K562 (cell line): Measurements from ENCODE around the gene PUSL1. TPM values are rescaled to one million over a fixed set of nuclear protein-coding genes. Genes with fewer than 3 reads are reported as not detected.
A peak's percentile ranks its signal among the peaks of the same experiment; 100 is the strongest.

Experiments
- E2F1 ChIP-seq: sonication (generic); formaldehyde crosslinking; IDR thresholded peaks from 2 replicates; pipeline ENCODE4 v1.8.1; 2023; ENCODE audit warnings: mild to moderate bottlenecking, missing genetic modification reagents, moderate library complexity
- ERF ChIP-seq: fragments of 450-650 bp; formaldehyde crosslinking; IDR thresholded peaks from 2 replicates; pipeline ENCODE4 v1.4.0; 2020; ENCODE audit warnings: mild to moderate bottlenecking, mixed read lengths
- GABPA ChIP-seq: fragments of 200-800 bp; sonication (Bioruptor generic); conservative IDR thresholded peaks from 2 replicates; pipeline ENCODE4 v1.6.1; 2016; ENCODE audit warnings: low read depth, missing genetic modification characterization, missing compliant biosample characterization
- KDM2B ChIP-seq: fragments of 250-450 bp; sonication (Bioruptor Pico); IDR thresholded peaks from 2 replicates; pipeline ENCODE4 v1.8.0; 2021; ENCODE audit warnings: mild to moderate bottlenecking, moderate library complexity
- POLR2H ChIP-seq: IDR thresholded peaks from 2 replicates; pipeline ENCODE4 v1.6.1; 2016; ENCODE audit warnings: missing genetic modification characterization, low read depth, mild to moderate bottlenecking, control low read depth, missing compliant biosample characterization, moderate library complexity
- RERE ChIP-seq: sonication (generic); formaldehyde crosslinking; IDR thresholded peaks from 2 replicates; pipeline ENCODE4 v1.8.0; 2023; ENCODE audit warnings: missing genetic modification reagents, mild to moderate bottlenecking, borderline replicate concordance
- SLC30A9 ChIP-seq: fragments of 250-450 bp; sonication (Bioruptor Pico); IDR thresholded peaks from 2 replicates; pipeline ENCODE4 v1.8.0; 2022; ENCODE audit warnings: mild to moderate bottlenecking, moderate library complexity
- TCF7 ChIP-seq: sonication (generic); IDR thresholded peaks from 2 replicates; pipeline ENCODE4 v1.6.1; 2016; ENCODE audit warnings: antibody characterized with exemption, borderline replicate concordance
- TEAD1 ChIP-seq, 2 experiments: fragments of 450-650 bp in 1 of 2; sonication (generic) in 1 of 2; formaldehyde crosslinking; IDR thresholded peaks; 2 replicates each; pipeline versions ENCODE4 v1.4.0 to v1.8.0; 2020 to 2022; ENCODE audit warnings: mild to moderate bottlenecking in 2 of 2, missing genetic modification reagents in 1 of 2
- ZBTB49 ChIP-seq: sonication (generic); formaldehyde crosslinking; IDR thresholded peaks from 2 replicates; pipeline ENCODE4 v1.8.0; 2022; ENCODE audit warnings: missing genetic modification reagents, mild to moderate bottlenecking, borderline replicate concordance
- ZNF239 ChIP-seq: fragments of 250-450 bp; sonication (Bioruptor Pico); IDR thresholded peaks from 2 replicates; pipeline ENCODE4 v1.4.0; 2020; ENCODE audit warnings: mild to moderate bottlenecking
- ZNF511 ChIP-seq: sonication (generic); formaldehyde crosslinking; IDR thresholded peaks from 2 replicates; pipeline ENCODE4 v1.8.0; 2022; ENCODE audit warnings: mild to moderate bottlenecking, missing genetic modification reagents
- polyA plus RNA-seq, 8 experiments: library from polyadenylated mRNA; depleted of rRNA in 4 of 8; stranded (reverse) in 5 of 8; unstranded in 3 of 8; fragments of >200 nt; fragmentation: Nextera tagmentation in 2 of 8; fragmentation: Illumina TruSeq in 1 of 8; extraction: Ambion mirVana in 2 of 8; extraction: Trizol in 1 of 8; gene quantifications; 2 replicates each; pipeline versions ENCODE4 v1.2.1 to v1.2.3, GENCODE V29; 2011 to 2014; ENCODE audit warnings: inconsistent platforms in 1 of 8, missing spikeins in 1 of 8
- total RNA-seq, 7 experiments: library from RNA; depleted of rRNA in 6 of 7; stranded (reverse); fragments of >200 nt in 6 of 7; fragmentation: Illumina TruSeq in 2 of 7; extraction: Trizol in 2 of 7; gene quantifications; 2 replicates each; pipeline versions ENCODE4 v1.2.1 to v1.2.3, GENCODE V29; 2011 to 2021; ENCODE audit warnings: low replicate concordance in 1 of 7

Gene PUSL1
- total and polyA plus RNA-seq, 9 of the 15 experiments (the other 6 are each of a cell fraction or from before 2014, with no cell fraction given): 0.62 to 86.9 (median 13.6) TPM

- 0 out of 2 replicates have a peak, but pooled peaks have one; percentile 16 for TF ChIP-seq ZNF239
- 0 out of 2 replicates have a peak, but pooled peaks have one; percentile 60 for TF ChIP-seq TCF7
- TF ChIP-seq GABPA (tag): peak; percentile 100
- TF ChIP-seq ERF (CRISPR knock-in tag): peak; percentile 83
- peak; percentile 19; the same call in 1 of the 2 replicates for TF ChIP-seq E2F1
- TF ChIP-seq ZBTB49 (CRISPR knock-in tag): no peak
- TF ChIP-seq SLC30A9 (CRISPR knock-in tag): no peak
- 0 out of 2 replicates have a peak, but pooled peaks have one; percentile 70 for TF ChIP-seq KDM2B
- no peak for TF ChIP-seq POLR2H (tag)
- no peak for TF ChIP-seq RERE (CRISPR knock-in tag)
- 0 out of 2 replicates have a peak, but pooled peaks have one; percentile 27 for TF ChIP-seq ZNF511
- peak in 1 of 2 experiments; percentile 77; a peak in 3 of 4 replicates for TF ChIP-seq TEAD1 (CRISPR knock-in tag; IDR thresholded peaks at IDR 0.05)
Measured at GRCh38 chr1:1273512-1274298, 34.7 kb upstream of the PUSL1 start, which contains the start of gene UBE2J2 (continued).
